NCI-H2196 (cell line): ENCODE data around the gene AHNAK.

Source experiments
- DNase-seq: peaks from one replicate; lab custom pipeline; 2025; ENCODE audit not compliant: unreplicated experiment; lab: John Stamatoyannopoulos, UW

The AHNAK gene

DNA sequence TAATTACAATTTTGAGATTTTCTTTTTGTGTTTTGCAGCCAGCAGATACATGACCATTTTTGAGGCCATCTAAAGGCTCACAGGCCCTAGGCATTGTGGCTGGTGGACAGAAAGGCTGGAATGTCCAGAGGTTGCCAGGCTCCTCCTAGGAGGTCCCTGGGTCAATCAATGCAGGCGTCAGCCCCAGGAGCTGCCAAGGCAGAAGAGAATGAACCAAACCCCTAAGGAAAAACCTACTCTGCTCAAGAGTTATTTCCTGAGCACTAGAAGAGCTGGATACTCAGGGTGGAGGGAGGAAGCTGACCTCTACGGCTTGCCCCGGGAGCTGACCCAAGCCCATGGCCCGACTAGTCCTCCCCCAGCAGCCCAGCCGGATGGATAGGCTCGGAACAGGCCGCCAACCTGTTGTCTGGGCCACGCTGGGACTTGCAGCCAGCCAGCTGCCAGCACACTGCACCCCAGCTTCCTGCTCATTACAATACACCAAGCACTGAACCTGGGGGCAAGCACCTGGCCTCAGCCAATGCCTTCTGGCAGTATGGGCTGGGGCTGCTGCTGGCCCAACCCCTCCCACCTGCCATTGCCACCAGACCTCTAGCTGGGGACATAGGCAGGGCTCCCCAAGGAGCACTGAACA lies 133.4 kb downstream of the AHNAK start:
- DNase-seq = no peak

DNA sequence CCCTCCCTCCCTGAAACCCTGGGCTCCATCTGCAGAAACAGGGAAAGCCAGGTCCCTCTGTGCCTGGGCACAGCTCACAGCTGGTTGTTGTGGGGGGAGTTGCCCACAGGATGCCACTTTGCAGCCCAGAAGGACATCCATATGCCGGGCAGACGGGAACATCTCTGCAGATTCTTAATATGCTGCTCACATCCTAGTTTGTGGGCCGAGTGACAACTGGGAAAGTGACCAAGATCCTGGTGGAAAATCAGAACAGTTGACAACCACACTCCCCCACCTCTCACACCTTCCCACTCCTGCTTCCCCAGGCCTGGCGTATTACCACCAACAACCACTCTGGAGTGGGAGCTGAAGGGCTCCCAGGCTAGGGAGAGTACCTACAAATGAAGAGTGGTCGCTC lies 135.1 kb downstream of the AHNAK start:
- DNase-seq = no peak

DNA sequence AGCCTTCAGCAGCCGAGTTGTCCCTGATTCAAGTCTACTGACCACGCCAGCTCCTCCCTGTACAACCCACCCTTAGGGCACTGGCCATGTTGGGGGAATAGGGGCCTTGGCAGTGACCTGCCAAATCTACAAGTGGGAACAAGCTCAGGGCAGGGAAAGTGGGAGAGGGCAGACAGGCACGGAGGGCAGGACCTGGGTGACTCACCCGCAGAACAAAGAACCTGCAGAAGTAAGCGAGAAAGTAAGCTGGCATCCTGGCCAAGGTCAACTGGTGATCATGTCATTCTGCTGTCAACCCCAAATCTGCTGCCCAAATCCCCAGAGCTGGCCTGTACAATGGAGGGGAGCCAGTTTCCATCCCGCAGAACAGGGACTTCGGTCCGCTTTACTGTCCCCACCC lies 135.6 kb downstream of the AHNAK start:
- no peak for DNase-seq

DNA sequence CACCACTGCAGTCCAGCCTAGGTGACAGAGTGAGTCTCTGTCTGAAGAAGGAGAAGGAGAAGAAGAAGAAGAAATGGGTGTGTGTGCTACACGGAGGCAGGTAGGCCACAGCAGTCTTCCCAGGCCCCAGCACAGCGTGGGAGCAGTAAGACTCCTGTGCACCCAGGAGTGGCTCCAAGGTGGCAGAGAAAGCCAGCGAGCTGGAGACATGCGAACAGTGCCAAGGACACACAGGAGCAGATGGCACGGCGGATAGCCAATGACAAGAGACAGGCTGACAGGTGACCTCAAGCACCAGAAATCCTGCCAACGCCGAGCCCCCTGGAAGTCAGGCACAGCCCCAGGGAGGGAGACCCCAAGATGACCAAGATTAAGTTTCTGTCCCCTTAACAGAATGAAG lies 136.8 kb downstream of the AHNAK start:
- DNase-seq = no peak

DNA sequence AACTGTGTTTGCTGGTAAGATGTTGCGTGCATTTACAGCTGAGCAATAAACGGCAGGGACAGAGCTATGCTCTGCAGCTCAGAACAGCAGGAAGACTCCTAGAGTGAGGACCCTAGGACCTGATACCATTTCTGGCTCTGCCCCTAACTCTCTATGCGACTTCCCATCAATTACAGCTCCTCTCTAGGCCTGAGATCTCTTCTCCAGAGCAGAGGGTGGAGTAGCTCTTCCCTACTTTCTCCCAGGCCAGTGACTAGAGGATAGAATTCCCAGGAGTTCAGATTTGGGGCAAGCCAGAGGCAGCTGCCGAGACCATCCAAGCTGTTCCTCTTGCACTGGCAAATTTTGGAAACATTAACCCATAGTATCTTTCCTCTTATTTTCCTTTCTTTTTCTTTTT lies 140.6 kb downstream of the AHNAK start:
- no peak for DNase-seq

DNA sequence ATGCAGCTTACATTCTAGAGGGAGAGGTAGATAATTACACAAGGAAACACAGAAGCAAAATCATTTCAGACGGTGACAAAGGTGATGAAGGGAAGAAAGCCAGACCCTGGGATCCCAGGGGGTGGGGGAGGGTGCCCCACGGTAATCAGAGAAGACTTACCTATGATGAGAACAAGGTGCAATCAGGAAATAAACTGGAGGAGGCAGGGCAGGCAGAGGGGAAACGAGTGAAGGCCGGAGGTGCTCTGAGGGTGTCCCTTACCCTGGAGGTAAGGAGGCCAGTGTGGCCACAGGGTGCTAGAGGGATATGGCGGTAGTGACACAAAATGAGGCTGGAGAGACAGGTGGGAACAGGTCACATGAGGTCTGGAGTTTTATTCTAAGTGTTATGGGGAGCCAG lies 141.7 kb downstream of the AHNAK start:
- no peak for DNase-seq

DNA sequence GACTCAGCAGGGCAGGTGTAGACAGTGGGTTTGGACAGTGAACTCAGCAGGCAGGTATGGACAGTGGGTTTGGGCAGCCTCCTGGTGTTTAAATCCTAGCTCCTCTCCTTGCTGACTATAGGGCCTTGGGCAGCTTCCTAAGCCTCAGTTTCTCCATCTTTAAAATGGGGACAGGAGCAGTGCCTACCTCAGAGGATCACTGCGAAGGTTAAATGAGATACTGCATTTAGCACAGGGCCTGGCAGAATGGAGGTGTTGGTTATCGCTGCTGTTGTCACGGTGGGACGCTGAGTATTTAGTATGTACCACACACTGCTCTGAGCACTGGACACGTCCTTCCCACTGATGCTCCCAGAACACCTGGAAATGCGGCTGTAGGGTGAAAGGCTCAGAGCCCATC lies 142.2 kb downstream of the AHNAK start:
- no peak for DNase-seq

DNA sequence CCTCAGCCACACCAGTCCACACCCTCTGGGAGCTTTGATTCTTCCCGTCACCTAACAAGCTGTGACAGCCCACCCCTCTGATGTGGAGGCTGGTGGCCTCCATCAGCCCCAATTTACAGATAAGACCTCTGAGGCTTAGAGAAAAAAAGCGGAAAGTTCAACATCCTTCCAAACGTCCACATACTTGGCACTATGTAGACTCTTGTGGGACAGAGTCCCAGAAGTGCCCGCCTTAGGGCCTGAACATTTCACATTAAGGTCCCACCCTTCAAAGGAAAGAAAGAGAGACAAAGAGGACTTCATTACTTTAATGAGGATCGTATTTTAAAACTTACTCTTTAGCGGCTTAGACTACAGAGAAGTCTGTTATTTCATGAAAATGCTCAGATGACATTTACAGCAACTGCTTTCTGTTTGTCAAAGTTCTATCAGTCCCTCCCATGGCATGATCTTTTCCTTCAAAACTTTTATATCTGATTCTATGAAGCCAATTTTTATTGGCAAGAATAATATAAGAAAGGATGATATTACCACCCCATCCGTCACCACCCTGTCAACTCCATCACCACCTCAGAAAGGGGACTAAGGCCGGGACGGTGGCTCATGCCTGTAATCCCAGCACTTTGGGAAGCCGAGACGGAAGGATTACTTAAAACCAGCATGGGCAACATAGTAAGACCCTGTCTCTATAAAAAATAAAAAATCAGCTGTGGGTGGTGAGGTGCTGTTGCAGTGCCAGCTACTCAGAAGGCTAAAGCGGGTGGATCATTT lies 143.5 kb downstream of the AHNAK start:
- DNase-seq = no peak

DNA sequence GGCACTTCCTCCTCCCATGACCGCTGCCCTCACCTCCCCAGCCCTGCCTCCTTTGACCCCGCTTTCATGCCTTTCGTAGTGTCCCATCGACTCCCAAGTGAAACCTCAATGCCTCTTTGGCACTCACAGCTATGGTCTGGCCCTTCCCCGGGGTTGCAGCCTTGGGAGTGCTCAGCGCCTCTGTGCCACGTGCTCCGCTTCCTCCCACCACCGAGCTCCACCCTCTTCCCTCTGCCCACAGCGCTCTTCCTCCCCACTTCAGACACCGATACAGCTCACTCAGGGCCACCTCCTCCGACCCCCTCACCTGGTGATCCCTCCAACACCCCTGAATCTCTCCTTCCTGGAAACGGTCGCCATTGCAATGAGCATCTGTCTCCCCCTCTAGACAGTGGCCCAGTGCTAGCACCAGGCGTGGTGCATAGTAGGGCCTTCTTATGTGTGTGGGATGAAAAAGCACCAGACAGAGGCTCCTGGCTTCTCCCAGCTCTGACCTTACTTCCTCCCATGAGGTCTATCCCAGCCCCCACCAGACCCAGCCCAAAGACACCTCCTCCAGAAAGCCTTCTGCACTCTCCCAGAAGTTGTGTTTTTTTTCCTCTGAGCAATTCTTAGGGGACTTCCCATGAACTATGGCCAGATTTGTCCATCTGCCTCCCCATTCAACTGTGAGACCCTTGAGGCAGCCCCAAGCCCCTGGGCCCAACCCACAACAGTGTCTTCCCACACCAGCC lies 144.2 kb downstream of the AHNAK start:
- DNase-seq = no peak

DNA sequence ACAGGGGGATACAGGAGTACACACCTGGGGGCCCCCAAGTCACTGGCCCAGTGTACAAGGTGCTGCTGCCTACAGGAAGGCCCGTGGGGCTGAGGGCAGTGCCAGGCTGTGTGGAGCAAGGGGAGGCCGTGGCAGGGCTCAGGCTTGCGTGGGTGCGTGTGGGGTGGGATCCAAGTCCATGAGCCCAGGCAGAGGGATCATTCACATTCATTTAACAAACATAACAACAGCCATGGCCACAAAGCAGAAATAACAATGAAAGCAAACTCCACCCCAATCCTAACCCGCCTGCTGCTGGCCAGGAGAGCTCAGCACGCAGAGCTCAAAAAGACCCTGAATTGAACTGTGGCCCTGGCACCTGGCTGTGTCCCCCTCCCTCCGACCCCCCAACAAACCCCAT lies 144.8 kb downstream of the AHNAK start:
- DNase-seq = no peak

DNA sequence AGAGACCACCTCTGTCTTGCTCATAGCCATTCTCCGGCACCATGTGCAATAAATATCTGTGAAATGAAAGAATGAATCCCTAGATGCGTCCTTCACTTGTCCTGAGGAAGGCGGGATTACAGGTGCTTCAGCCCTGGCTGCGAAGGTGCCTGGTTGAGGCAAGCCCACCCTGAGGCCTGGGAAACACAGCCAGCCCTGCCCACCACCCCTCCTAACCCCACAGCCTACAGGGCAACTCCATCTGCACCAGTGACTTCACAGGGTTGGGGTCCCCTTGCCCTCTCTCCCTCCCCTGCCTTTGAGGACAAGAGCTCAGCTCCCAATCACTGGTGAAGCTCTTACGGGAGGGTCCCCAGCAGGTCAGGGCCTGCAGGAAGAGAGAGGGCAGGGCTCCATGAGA lies 145.2 kb downstream of the AHNAK start:
- DNase-seq = no peak

DNA sequence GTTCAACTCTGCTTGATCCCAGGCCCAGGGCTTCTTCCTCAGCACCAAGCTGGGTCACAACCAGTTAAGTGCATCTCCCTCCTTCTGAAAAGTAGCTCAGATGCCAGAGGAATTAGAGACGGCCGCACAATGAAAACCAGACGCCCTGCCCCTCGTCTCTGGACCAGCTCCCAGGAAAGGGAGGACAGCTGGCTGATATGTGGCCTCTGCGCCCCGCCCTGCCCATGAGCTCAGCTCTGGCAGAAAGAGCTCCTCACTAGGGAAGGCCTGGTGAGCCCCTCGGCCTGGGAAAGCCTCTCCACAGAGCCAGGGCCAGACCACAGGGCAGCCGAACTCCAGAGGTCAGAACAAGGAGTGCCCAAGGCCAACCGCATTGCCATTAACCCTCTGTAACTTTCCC lies 145.8 kb downstream of the AHNAK start:
- DNase-seq = no peak

DNA sequence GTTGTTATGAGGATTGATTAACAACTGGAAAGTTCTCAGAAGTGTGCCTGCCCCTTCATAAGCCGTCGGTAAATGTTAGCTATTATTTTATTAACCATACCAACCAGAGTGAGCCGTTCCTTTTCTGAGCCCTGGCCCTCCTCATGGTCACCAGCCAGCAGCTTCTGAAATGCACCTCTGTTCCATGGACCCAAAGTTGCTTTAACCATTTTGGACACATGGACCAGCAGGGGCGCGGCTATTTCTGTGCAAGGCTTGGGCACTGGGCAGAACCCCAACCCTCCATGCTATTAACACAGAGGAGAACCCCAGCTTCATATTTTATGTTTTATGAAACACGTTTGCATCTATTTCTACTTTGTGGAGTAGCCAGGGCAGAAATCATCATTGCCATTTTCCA lies 146.3 kb downstream of the AHNAK start:
- DNase-seq = no peak

DNA sequence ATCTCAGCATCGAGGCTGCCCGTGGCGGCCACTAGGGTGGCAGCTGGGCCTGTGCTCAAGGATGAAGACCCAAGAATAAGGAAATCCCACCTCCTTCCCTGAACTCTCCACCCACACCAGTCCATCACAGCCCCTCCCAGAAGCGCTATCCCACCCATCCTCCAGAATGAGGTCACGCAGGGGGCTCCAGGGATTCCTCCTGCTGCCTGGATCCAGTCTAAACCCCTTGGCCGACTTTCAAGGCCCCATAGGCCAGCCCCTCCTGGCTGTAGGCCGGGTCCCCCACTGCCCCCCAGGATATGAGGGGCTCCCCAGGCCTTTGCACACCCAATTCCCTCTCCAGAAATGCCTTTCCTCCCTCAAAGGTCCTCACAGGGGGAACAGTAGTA lies 146.7 kb downstream of the AHNAK start:
- DNase-seq = no peak

DNA sequence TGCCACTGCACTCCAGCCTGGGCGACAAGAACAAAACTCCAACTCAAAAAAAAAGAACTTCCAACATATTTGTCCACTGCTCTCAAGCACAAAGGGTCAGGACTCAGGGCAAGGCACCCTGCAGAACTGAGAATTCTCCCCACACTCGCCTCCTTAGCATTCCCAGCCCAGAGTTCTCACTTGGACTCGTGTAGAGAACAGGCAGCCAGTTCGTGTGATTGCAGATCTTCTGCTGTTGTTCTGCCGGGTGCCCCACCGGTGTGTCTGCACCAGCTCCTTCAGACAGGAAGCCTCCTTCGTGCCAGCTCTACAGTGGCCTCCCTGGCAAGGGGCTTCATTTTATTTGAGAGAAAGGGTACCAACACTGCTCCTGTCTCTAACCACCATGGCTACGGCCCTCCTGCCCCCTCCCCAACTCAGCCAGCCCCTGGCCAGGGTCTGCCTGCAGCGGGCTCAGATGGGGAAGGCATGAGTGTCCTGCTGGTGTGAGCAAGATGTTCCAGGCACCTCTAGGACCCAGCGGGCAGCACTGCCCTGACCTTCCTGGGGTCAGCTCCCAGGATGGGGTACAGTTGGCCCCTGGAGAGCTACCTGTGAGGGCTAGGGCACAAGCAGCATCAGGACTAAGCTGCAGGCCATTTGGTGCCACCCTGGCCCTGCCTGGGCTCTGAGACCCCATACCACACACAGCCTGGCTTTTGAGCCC lies 147.3 kb downstream of the AHNAK start:
- DNase-seq = no peak

DNA sequence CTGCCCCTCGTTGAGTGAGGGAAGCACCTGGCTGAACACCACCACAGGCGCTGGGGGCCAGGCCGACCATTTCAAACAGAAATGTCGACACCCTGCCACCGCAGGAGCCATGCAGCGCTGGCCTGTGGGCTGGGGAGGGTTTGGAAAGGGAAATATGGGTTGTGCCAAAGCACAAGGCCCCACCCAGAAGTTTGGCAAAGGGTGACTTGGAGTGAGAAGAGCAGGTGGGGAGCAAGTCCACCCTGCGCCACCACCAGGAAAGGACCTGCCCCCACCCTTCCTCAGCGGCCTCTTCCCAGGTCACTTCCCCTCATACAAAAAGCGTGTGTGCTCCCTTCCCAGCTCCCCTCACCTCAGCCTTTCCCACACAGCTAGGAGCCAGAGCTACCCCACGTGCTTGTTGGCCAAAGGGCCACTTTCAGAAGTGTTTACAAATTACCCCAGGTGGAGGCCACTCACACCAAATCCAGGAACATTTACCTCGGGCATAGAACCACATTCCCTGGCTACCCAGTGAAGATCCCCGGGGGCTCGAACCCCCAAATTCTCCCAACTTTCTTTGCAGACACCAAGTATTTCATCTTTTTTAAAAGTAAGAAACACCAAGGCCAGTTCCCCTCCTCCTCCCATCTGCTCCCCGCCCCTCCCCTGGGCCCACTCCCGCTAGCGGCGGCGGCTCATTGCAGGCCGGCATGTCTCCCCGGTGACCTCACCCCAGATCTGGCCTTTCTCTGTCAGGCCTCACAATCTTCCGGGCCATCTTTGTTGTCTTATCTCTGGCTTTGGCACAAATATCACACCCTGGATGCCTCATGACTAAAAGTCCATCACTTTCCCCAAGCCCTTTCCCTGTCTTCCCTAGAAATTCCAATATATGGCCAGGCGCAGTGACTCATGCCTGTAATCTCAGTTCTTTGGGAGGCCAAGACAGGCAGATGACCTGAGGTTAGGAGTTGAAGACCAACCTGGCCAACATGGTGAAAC lies 148.3 kb downstream of the AHNAK start:
- no peak for DNase-seq

DNA sequence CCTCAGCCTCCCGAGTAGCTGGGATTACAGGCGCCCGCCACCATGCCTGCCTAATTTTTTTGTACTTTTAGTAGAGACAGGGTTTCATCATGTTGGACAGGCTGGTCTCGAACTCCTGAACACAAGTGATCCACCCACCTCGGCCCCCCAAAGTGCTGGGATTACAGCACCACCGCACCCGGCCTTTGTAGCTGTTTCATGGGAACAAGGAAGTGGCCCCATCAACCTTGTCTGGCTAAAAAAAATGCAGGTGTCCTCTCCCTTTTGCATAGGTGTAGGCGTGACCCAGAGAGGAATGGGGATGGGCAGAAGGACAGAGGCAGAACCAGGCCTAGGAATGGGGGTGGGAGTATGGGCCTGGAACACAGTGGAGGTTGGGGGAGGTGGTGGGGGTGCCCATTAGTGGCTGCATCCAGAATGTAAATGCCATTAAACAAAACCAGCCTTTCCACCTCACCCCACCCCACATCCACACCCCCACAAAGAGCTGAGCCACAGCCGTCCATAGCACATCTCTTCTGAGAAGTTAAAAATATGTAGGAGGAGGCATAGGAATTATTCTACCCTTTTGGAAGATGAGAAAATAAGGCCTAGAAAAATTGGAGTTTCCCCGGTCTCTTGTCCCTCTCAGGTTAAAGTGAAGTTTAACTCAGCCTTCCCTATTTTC lies 150.6 kb downstream of the AHNAK start:
- no peak for DNase-seq

DNA sequence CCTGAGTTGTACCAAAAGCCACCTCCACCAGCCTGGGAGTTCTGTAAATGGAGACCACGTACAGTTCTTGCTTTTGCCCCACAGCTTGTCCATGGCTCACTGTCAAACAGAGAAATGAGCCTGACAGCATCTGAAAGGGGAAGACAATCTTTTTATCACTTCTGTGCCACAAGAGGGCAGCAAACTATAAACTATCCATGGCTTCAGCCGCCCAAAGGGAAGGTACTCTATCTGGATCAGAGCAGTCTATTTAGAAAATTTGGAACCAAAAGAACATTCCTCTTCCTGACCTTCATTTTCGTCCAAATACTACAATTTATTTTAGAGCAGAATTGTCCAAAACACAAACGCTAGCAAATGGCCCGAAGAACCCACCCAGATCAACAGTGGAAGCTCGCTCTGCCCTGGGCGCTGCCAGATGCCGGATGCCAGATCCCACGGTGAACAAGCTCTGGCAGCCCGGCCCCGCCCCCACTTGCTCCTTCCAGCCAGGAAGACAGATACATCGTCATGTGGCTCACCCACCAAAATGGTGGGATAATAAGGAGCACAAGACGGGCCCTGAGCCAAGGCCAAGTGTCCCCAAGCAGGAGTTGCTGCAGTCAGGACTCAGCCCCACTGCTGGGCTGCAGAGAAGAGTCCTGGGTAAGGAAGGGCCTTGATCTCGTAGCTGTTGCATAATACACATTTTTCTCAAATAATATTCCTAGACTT lies 151.6 kb downstream of the AHNAK start:
- DNase-seq = peak; percentile 81

DNA sequence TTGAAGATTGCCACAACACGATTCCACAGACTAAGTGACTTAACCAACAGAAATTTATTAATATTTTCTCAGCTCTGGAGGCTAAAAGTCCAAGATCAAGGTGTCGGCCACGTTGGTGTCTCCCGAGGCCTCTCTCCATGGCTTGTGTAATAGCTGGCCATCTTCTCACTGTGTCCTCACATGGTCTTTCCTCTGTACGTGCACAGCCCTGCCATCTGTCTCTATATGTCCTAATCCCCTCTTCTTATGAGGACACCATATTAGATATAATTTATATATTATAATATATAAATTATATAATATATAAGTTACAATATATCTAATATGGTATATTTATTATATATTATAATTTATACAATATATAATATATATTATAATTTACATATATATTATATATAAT lies 152.9 kb downstream of the AHNAK start:
- no peak for DNase-seq
